Vagina (tissue), 2 donors: ENCODE results near the gene TENM4. TPM values are rescaled to one million over a fixed set of nuclear protein-coding genes. Genes with fewer than 3 reads are reported as not detected.

Experiments
- DNase-seq, 2 donors: peaks; one replicate each; pipeline ENCODE4 v3.0.0-alpha.2; 2017; ENCODE audit errors: extremely low spot score in 2 of 2
- H3K27ac ChIP-seq: fragments of 200-600 bp; sonication (generic); one replicate; pipeline ENCODE4 v1.5.1; 2019
- H3K27me3 ChIP-seq: fragments of 200-600 bp; sonication (generic); one replicate; pipeline ENCODE4 v1.5.1; 2019
- H3K36me3 ChIP-seq, 2 donors: fragments of 200-600 bp; sonication (generic); one replicate each; pipeline ENCODE4 v1.5.1; 2017 to 2019
- H3K4me1 ChIP-seq: fragments of 200-600 bp; sonication (generic); one replicate; pipeline ENCODE4 v1.5.1; 2019
- H3K4me3 ChIP-seq, 2 donors: fragments of 200-600 bp; sonication (generic); 1 replicate in 1 of 2; 2 replicates in 1 of 2; pipeline ENCODE4 v1.5.1; 2016 to 2019
- H3K9me3 ChIP-seq: fragments of 200-600 bp; sonication (generic); one replicate; pipeline ENCODE4 v1.5.1; 2019
- CTCF ChIP-seq, 3 experiments: fragments of 450-650 bp in 2 of 3; fragments of 200-600 bp in 1 of 3; sonication (generic) in 1 of 3; IDR thresholded peaks; one replicate each; pipeline ENCODE4 v1.5.1; 2017 to 2019; ENCODE audit warnings: antibody characterized with exemption in 3 of 3, mild to moderate bottlenecking in 2 of 3, moderate library complexity in 2 of 3
- POLR2A ChIP-seq, 2 donors: fragments of 450-650 bp; IDR thresholded peaks; one replicate each; pipeline ENCODE4 v1.6.1; 2017; ENCODE audit warnings: antibody characterized with exemption in 2 of 2, mild to moderate bottlenecking in 2 of 2, moderate library complexity in 2 of 2
- POLR2AphosphoS5 ChIP-seq, 2 donors: sonication (generic); formaldehyde crosslinking; IDR thresholded peaks; one replicate each; pipeline ENCODE4 v1.9.0; 2017; ENCODE audit warnings: antibody characterized with exemption in 2 of 2, mild to moderate bottlenecking in 2 of 2, low read depth in 1 of 2; ENCODE audit not compliant: insufficient read depth in 1 of 2
- intact Hi-C: fragments of 100-400 bp; cut with DNase I; formaldehyde crosslinking; loops from one replicate; pipeline ENCODE4 v1.15.1; 2023
- total RNA-seq: library from RNA; depleted of rRNA; stranded (reverse); fragments of >200 nt; gene quantifications from one replicate; pipeline ENCODE4 v1.2.3, GENCODE V29; 2016

TENM4 gene
- total RNA-seq, 1 donor from 2014 or later: 12.5 TPM

- no peaks in the 10 kb centered on the region for H3K27me3 ChIP-seq
- H3K36me3 ChIP-seq: no peaks in the 10 kb centered on the region
- no peak for DNase-seq
- no peak overlapping the region for H3K4me3 ChIP-seq
- no peak for TF ChIP-seq POLR2AphosphoS5 (IDR thresholded peaks at IDR 0.05; ENCODE audit: insufficient read depth in 1 of 2, low read depth in 1 of 2)
- TF ChIP-seq CTCF (IDR thresholded peaks at IDR 0.05): no peak
- TF ChIP-seq POLR2A (IDR thresholded peaks at IDR 0.05): no peak
- no peaks in the 10 kb centered on the region for H3K4me1 ChIP-seq
- no peak overlapping the region for H3K27ac ChIP-seq
- intact Hi-C loops: no loop called here
- no peaks in the 10 kb centered on the region for H3K9me3 ChIP-seq
Measured at GRCh38 chr11:79150966-79151365, 289.9 kb downstream of the TENM4 start.

GRCh38 chr11:79150320-79150719 is 290.5 kb downstream of the TENM4 start:
- Histone ChIP-seq H3K4me1 (no peaks in the 10 kb centered on the region), H3K27me3 (no peaks in the 10 kb centered on the region), H3K36me3 (no peaks in the 10 kb centered on the region), H3K4me3 (no peak overlapping the region), H3K9me3 (no peaks in the 10 kb centered on the region), H3K27ac (no peak overlapping the region)
- no peak for DNase-seq
- intact Hi-C loops: no loop called here
- TF ChIP-seq CTCF (IDR thresholded peaks at IDR 0.05) (no peak), POLR2AphosphoS5 (IDR thresholded peaks at IDR 0.05; ENCODE audit: insufficient read depth in 1 of 2, low read depth in 1 of 2) (no peak)

GRCh38 chr11:79147731-79148130 is 293.1 kb downstream of the TENM4 start:
- Histone ChIP-seq H3K4me3 (no peak overlapping the region), H3K4me1 (no peaks in the 10 kb centered on the region), H3K9me3 (no peaks in the 10 kb centered on the region), H3K27me3 (no peaks in the 10 kb centered on the region), H3K27ac (no peak overlapping the region), H3K36me3 (no peaks in the 10 kb centered on the region)
- no peak for DNase-seq
- TF ChIP-seq CTCF (IDR thresholded peaks at IDR 0.05) (no peak), POLR2A (IDR thresholded peaks at IDR 0.05) (no peak), POLR2AphosphoS5 (IDR thresholded peaks at IDR 0.05; ENCODE audit: insufficient read depth in 1 of 2, low read depth in 1 of 2) (no peak)
- intact Hi-C loops: no loop called here

- Histone ChIP-seq H3K4me3 (no peak overlapping the region), H3K27ac (no peak overlapping the region), H3K27me3 (no peaks in the 10 kb centered on the region), H3K4me1 (no peaks in the 10 kb centered on the region), H3K36me3 (no peaks in the 10 kb centered on the region), H3K9me3 (no peaks in the 10 kb centered on the region)
- no peak for TF ChIP-seq POLR2AphosphoS5 (IDR thresholded peaks at IDR 0.05; ENCODE audit: insufficient read depth in 1 of 2, low read depth in 1 of 2)
- TF ChIP-seq POLR2A (IDR thresholded peaks at IDR 0.05): no peak
- TF ChIP-seq CTCF (IDR thresholded peaks at IDR 0.05): no peak
- intact Hi-C loops: no loop called here
- no peak for DNase-seq
Measured at GRCh38 chr11:79147011-79147410, 293.8 kb downstream of the TENM4 start.

GRCh38 chr11:79139900-79140299 is 300.9 kb downstream of the TENM4 start:
- no peaks in the 10 kb centered on the region for H3K4me1 ChIP-seq
- TF ChIP-seq POLR2A (IDR thresholded peaks at IDR 0.05) (no peak), POLR2AphosphoS5 (IDR thresholded peaks at IDR 0.05; ENCODE audit: insufficient read depth in 1 of 2, low read depth in 1 of 2) (no peak), CTCF (IDR thresholded peaks at IDR 0.05) (no peak)
- DNase-seq: no peak
- no peak overlapping the region for H3K4me3 ChIP-seq
- no peaks in the 10 kb centered on the region for H3K36me3 ChIP-seq
- no peak overlapping the region for H3K27ac ChIP-seq
- intact Hi-C loops: no loop called here
- no peaks in the 10 kb centered on the region for H3K9me3 ChIP-seq
- no peaks in the 10 kb centered on the region for H3K27me3 ChIP-seq
